ENCODE measurements around the gene ADCY2.

ADCY2 gene

DNA sequence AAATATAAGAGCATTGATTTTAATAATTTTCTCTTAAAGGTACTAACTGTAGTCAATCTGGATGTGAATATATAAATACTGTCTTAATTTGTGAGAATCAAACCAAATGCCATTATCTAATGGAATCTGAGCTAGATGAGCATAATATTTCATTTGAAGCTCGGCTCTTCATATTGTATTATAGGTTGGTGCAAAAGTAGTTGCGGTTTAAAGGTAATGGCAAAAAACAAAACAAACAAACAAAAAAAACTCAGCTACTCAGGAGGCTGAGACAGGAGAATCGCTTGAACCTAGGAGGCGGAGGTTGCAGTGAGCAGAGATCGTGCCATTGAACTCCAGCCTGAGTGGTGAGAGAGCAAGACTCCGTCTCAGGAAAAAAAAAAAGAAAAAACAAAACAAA is 358.6 kb downstream of the ADCY2 start:
- Histone ChIP-seq H3K9ac (ENCODE audit: low read length in 2 of 2) (no peak overlapping the region), H3K27ac (ENCODE audit: low read length) (no peak overlapping the region), H3K9me3 (ENCODE audit: control insufficient read depth in 2 of 2, low read length in 2 of 2) (no peaks in the 10 kb centered on the region), H3K27me3 (ENCODE audit: control insufficient read depth in 1 of 2, insufficient read depth in 2 of 2, low read length in 2 of 2) (no peaks in the 10 kb centered on the region), H3K4me3 (ENCODE audit: low read length in 2 of 2) (no peak overlapping the region), H3K4me1 (ENCODE audit: control insufficient read depth, insufficient read depth, low read length) (no peaks in the 10 kb centered on the region), H3K36me3 (ENCODE audit: control insufficient read depth in 2 of 2, insufficient read depth in 2 of 2, low read length in 2 of 2) (peaks cover 4% of the 10 kb centered on the region in 2 donors)

DNA sequence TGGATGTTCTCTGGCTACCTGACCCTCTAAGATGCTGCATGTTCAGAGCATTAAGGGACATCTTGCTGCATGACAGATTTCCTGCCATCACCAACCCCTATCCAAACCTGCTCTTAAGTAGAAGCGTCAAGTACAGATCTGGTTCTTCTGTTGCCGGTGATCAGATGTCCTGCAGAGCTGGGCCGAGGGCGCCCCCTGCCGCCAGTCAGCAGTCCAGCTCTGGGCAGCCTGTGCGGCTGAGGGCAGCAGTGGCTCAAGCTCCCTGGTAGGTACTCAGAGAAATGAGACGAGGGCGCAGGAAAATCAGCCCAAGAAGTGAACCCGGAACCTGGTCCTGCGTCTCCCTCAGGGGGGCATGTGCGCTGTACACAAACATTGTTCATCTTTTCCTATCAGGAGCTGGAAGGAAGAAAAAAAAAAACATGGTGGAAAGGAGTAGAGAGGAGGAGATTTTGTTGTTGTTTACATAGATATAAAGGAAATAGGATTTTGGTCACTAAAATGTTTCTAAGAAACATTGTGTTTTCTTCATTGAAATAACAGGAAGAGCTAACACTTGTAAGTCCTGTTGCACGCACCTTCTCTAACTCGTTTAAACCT is 359.2 kb downstream of the ADCY2 start:
- Histone ChIP-seq H3K36me3 (ENCODE audit: control insufficient read depth in 2 of 2, insufficient read depth in 2 of 2, low read length in 2 of 2) (peaks cover 4% of the 10 kb centered on the region in 2 donors), H3K9me3 (ENCODE audit: control insufficient read depth in 2 of 2, low read length in 2 of 2) (no peaks in the 10 kb centered on the region), H3K27me3 (ENCODE audit: control insufficient read depth in 1 of 2, insufficient read depth in 2 of 2, low read length in 2 of 2) (no peaks in the 10 kb centered on the region), H3K4me1 (ENCODE audit: control insufficient read depth, insufficient read depth, low read length) (no peaks in the 10 kb centered on the region), H3K9ac (ENCODE audit: low read length in 2 of 2) (no peak overlapping the region), H3K27ac (ENCODE audit: low read length) (no peak overlapping the region), H3K4me3 (ENCODE audit: low read length in 2 of 2) (no peak overlapping the region)

DNA sequence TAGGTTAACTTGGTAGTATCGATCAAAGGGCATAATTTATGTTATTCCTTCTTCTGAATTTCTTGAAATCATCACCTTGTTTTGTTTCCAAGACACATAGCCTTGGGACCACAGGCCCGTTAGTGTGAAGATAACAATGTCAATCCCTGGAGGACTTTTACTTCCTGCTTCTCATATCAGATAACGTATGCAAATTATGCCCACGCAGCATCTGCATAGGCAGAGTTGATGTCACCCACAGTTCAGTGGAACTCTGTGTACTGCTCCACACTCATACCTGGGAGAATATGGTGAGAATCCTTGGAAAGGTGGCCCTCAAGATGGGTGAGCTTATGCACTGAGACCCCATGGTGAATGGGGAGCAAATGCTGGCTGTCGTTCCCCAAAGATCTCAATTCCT is 360.0 kb downstream of the ADCY2 start:
- Histone ChIP-seq H3K9me3 (ENCODE audit: control insufficient read depth in 2 of 2, low read length in 2 of 2) (no peaks in the 10 kb centered on the region), H3K9ac (ENCODE audit: low read length in 2 of 2) (no peak overlapping the region), H3K27me3 (ENCODE audit: control insufficient read depth in 1 of 2, insufficient read depth in 2 of 2, low read length in 2 of 2) (no peaks in the 10 kb centered on the region), H3K4me1 (ENCODE audit: control insufficient read depth, insufficient read depth, low read length) (no peaks in the 10 kb centered on the region), H3K4me3 (ENCODE audit: low read length in 2 of 2) (no peak overlapping the region), H3K27ac (ENCODE audit: low read length) (no peak overlapping the region), H3K36me3 (ENCODE audit: control insufficient read depth in 2 of 2, insufficient read depth in 2 of 2, low read length in 2 of 2) (peaks cover 4% of the 10 kb centered on the region in 2 donors)

DNA sequence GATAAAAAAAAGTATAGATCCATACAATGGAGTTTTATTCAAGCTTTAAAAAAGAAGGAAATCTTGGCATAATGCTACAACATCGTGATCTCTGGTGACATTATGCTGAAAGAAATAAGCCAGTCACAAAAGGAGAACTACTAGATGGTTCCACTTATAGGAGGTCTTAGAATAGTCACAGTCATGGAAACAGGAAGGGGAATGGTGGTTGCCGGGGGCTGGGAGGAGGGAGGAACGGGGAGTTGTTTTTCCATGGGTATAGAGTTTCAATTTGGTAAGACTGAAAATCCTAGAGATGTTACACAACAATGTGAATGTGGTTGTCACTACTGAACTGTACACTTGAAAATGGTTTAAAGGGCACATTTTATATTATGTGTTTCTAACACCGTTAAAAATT is 360.5 kb downstream of the ADCY2 start:
- no peaks in the 10 kb centered on the region for H3K27me3 ChIP-seq (ENCODE audit: control insufficient read depth in 1 of 2, insufficient read depth in 2 of 2, low read length in 2 of 2)
- H3K36me3 ChIP-seq (ENCODE audit: control insufficient read depth in 2 of 2, insufficient read depth in 2 of 2, low read length in 2 of 2): peaks cover 4% of the 10 kb centered on the region in 2 donors
- no peaks in the 10 kb centered on the region for H3K9me3 ChIP-seq (ENCODE audit: control insufficient read depth in 2 of 2, low read length in 2 of 2)
- H3K9ac ChIP-seq (ENCODE audit: low read length in 2 of 2): no peak overlapping the region
- no peak overlapping the region for H3K4me3 ChIP-seq (ENCODE audit: low read length in 2 of 2)
- no peak overlapping the region for H3K27ac ChIP-seq (ENCODE audit: low read length)
- H3K4me1 ChIP-seq (ENCODE audit: control insufficient read depth, insufficient read depth, low read length): no peaks in the 10 kb centered on the region

DNA sequence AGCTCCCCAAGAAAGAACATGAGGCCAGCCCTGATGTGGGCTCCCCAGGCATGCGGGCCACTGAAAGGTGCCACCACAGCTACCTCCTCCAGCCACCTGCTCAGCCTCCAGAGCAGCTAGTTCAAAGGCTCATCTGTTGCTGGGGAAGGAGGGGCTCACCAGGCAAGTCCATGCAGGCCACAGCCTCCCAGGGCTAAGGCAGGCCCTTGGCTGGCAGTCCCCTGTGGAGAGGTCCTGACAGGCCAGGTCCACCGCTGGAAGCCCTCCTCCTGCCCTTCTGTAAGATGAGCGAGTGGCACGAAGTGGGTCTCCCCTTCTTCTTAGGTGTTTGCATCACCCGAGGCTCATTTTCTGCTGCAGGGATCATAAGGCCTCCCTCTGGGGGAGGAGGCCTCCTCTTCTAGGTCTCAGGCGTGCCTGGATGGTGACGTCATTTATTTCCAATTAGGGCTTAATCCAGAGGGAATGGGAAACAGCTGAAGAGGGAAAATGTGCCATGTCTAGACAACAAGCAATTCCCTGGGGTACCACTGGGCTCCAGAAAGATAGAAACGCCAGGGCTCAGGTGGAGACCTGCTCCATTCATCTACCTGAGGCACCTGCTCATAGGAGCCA is 363.4 kb downstream of the ADCY2 start:
- no peak overlapping the region for H3K9ac ChIP-seq (ENCODE audit: low read length in 2 of 2)
- no peaks in the 10 kb centered on the region for H3K4me1 ChIP-seq (ENCODE audit: control insufficient read depth, insufficient read depth, low read length)
- no peaks in the 10 kb centered on the region for H3K27me3 ChIP-seq (ENCODE audit: control insufficient read depth in 1 of 2, insufficient read depth in 2 of 2, low read length in 2 of 2)
- H3K4me3 ChIP-seq (ENCODE audit: low read length in 2 of 2): no peak overlapping the region
- H3K27ac ChIP-seq (ENCODE audit: low read length): no peak overlapping the region
- no peaks in the 10 kb centered on the region for H3K9me3 ChIP-seq (ENCODE audit: control insufficient read depth in 2 of 2, low read length in 2 of 2)
- peaks cover 4% of the 10 kb centered on the region in 2 donors for H3K36me3 ChIP-seq (ENCODE audit: control insufficient read depth in 2 of 2, insufficient read depth in 2 of 2, low read length in 2 of 2)

DNA sequence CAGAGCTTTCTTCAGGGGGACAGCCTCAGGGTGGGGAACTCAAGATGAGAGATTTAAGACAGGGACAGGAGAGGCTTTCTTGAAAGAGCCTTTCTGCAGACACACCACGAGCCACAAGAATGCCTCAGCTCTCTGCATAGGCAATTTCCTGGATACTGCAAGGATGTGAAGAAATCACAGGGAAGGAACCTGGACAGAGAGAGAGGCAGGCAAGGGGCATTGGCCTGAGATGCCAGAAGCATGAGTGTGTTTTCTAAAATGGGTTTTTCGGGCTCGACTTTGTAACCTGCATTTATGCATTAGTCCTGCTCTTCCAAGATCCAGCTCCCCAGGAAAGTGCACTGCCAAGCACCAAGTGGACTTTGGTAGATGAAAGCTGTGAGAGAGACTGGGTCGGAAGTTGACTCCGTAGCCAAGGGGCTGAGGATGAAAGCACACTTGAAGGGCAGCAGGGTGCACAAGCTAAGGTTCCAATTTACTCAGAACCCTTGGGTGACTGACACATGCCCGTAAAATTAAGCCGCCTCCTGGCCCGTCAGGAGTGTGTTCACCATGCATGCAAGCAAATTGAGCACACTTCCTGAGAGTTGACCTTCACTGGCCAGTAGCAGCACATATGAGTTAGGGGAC is 364.1 kb downstream of the ADCY2 start:
- Histone ChIP-seq H3K27me3 (ENCODE audit: control insufficient read depth in 1 of 2, insufficient read depth in 2 of 2, low read length in 2 of 2) (no peaks in the 10 kb centered on the region), H3K4me3 (ENCODE audit: low read length in 2 of 2) (no peak overlapping the region), H3K9ac (ENCODE audit: low read length in 2 of 2) (no peak overlapping the region), H3K9me3 (ENCODE audit: control insufficient read depth in 2 of 2, low read length in 2 of 2) (no peaks in the 10 kb centered on the region), H3K4me1 (ENCODE audit: control insufficient read depth, insufficient read depth, low read length) (no peaks in the 10 kb centered on the region), H3K36me3 (ENCODE audit: control insufficient read depth in 2 of 2, insufficient read depth in 2 of 2, low read length in 2 of 2) (peaks cover 4% of the 10 kb centered on the region in 2 donors), H3K27ac (ENCODE audit: low read length) (no peak overlapping the region)

DNA sequence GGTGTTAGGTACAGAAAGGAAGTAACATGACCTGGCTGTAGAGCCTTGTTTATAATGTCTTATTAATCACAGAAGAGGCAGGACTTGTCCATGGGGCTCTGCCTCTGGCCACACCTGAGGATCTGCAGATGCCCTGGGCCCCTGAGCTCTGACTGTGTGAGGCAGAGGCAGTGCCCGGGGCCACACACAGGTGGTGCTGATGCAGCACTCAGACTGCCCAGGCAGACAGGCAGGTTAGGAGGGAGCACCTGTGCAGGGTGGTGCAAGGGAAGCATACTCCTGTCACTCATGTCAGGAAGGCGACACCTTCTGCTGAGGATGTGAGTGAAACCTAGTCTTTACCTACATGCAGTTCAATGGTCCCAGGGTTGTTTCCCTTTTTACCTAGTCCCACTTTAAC is 366.3 kb downstream of the ADCY2 start:
- Histone ChIP-seq H3K27ac (ENCODE audit: low read length) (no peak overlapping the region), H3K9me3 (ENCODE audit: control insufficient read depth in 2 of 2, low read length in 2 of 2) (no peaks in the 10 kb centered on the region), H3K4me1 (ENCODE audit: control insufficient read depth, insufficient read depth, low read length) (no peaks in the 10 kb centered on the region), H3K9ac (ENCODE audit: low read length in 2 of 2) (no peak overlapping the region), H3K4me3 (ENCODE audit: low read length in 2 of 2) (no peak overlapping the region), H3K27me3 (ENCODE audit: control insufficient read depth in 1 of 2, insufficient read depth in 2 of 2, low read length in 2 of 2) (no peaks in the 10 kb centered on the region), H3K36me3 (ENCODE audit: control insufficient read depth in 2 of 2, insufficient read depth in 2 of 2, low read length in 2 of 2) (peaks cover 4% of the 10 kb centered on the region in 2 donors)

- Histone ChIP-seq H3K4me3 (ENCODE audit: low read length in 2 of 2) (no peak overlapping the region), H3K4me1 (ENCODE audit: control insufficient read depth, insufficient read depth, low read length) (no peaks in the 10 kb centered on the region), H3K27ac (ENCODE audit: low read length) (no peak overlapping the region), H3K36me3 (ENCODE audit: control insufficient read depth in 2 of 2, insufficient read depth in 2 of 2, low read length in 2 of 2) (peaks cover 0 to 2% of the 10 kb centered on the region in 2 donors), H3K9ac (ENCODE audit: low read length in 2 of 2) (no peak overlapping the region), H3K9me3 (ENCODE audit: control insufficient read depth in 2 of 2, low read length in 2 of 2) (no peaks in the 10 kb centered on the region), H3K27me3 (ENCODE audit: control insufficient read depth in 1 of 2, insufficient read depth in 2 of 2, low read length in 2 of 2) (no peaks in the 10 kb centered on the region)
Measured at GRCh38 chr5:7763621-7764072, 367.7 kb downstream of the ADCY2 start.

DNA sequence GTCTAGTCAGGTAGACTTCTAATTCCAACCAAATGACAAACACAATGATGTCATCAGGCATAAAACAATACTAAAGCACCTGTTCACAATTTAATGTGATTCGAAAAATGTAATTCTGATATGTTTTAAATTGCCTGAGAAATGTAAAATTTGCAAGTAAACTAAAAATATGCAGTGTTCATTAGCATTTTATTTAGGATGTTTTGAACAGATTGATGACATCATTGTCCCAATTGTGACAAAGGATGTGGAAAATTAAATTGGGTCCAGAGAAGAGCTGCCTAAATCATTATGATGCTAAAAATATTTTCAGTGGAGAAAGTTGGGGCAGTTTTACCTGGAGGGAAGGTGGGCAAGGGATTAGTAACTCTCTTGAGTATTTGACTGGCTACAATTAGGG is 368.5 kb downstream of the ADCY2 start:
- no peak overlapping the region for H3K9ac ChIP-seq (ENCODE audit: low read length in 2 of 2)
- H3K27ac ChIP-seq (ENCODE audit: low read length): no peak overlapping the region
- no peaks in the 10 kb centered on the region for H3K27me3 ChIP-seq (ENCODE audit: control insufficient read depth in 1 of 2, insufficient read depth in 2 of 2, low read length in 2 of 2)

GRCh38 chr5:7770436-7770835 is 374.5 kb downstream of the ADCY2 start:
- Histone ChIP-seq H3K4me1 (ENCODE audit: control insufficient read depth, insufficient read depth, low read length) (no peaks in the 10 kb centered on the region), H3K36me3 (ENCODE audit: control insufficient read depth in 2 of 2, insufficient read depth in 2 of 2, low read length in 2 of 2) (peaks cover 5% of the 10 kb centered on the region in 2 donors), H3K9me3 (ENCODE audit: control insufficient read depth in 2 of 2, low read length in 2 of 2) (no peaks in the 10 kb centered on the region), H3K9ac (ENCODE audit: low read length in 2 of 2) (no peak overlapping the region), H3K27me3 (ENCODE audit: control insufficient read depth in 1 of 2, insufficient read depth in 2 of 2, low read length in 2 of 2) (no peaks in the 10 kb centered on the region), H3K4me3 (ENCODE audit: low read length in 2 of 2) (no peak overlapping the region), H3K27ac (ENCODE audit: low read length) (no peak overlapping the region)

More for the DNA sequence above, 368.5 kb downstream of the ADCY2 start:
- Histone ChIP-seq H3K9me3 (ENCODE audit: control insufficient read depth in 2 of 2, low read length in 2 of 2) (no peaks in the 10 kb centered on the region), H3K4me1 (ENCODE audit: control insufficient read depth, insufficient read depth, low read length) (no peaks in the 10 kb centered on the region), H3K36me3 (ENCODE audit: control insufficient read depth in 2 of 2, insufficient read depth in 2 of 2, low read length in 2 of 2) (peaks cover 0 to 2% of the 10 kb centered on the region in 2 donors), H3K4me3 (ENCODE audit: low read length in 2 of 2) (no peak overlapping the region)

- H3K9ac ChIP-seq (ENCODE audit: low read length in 2 of 2): no peak overlapping the region
Measured at GRCh38 chr5:7772141-7772540, 376.2 kb downstream of the ADCY2 start.

More at GRCh38 chr5:7772141-7772540, 376.2 kb downstream of the ADCY2 start:
- Histone ChIP-seq H3K9me3 (ENCODE audit: control insufficient read depth in 2 of 2, low read length in 2 of 2) (no peaks in the 10 kb centered on the region), H3K36me3 (ENCODE audit: control insufficient read depth in 2 of 2, insufficient read depth in 2 of 2, low read length in 2 of 2) (peaks cover 7 to 8% of the 10 kb centered on the region in 2 donors), H3K4me1 (ENCODE audit: control insufficient read depth, insufficient read depth, low read length) (no peaks in the 10 kb centered on the region), H3K27me3 (ENCODE audit: control insufficient read depth in 1 of 2, insufficient read depth in 2 of 2, low read length in 2 of 2) (no peaks in the 10 kb centered on the region), H3K27ac (ENCODE audit: low read length) (no peak overlapping the region), H3K4me3 (ENCODE audit: low read length in 2 of 2) (no peak overlapping the region)
